Tibial nerve (tissue), 4 donors: ENCODE data around the gene AP2A2.

Source experiments
- CTCF ChIP-seq, 5 experiments: fragments of 200-600 bp in 3 of 5; fragments of 450-650 bp in 2 of 5; sonication (generic) in 3 of 5; IDR thresholded peaks; one replicate each; pipeline ENCODE4 v1.5.1; 2016 to 2019; ENCODE audit warnings: antibody characterized with exemption in 5 of 5, mild to moderate bottlenecking in 3 of 5, moderate library complexity in 2 of 5
- EP300 ChIP-seq, 2 donors: sonication (generic); formaldehyde crosslinking; IDR thresholded peaks; one replicate each; pipeline ENCODE4 v1.6.1; 2017; ENCODE audit warnings: antibody characterized with exemption in 2 of 2, mild to moderate bottlenecking in 1 of 2

- TF ChIP-seq EP300 (IDR thresholded peaks at IDR 0.05) (peak in 1 of 2 donors; percentile 29), CTCF (IDR thresholded peaks at IDR 0.05) (no peak)
Measured at GRCh38 chr11:933142-933851, 7.6 kb downstream of the AP2A2 start.
